NCI-H345 treated with DMSO at 0.1 percent for 48 hours (cell line): ENCODE results near the gene TINAG.

Source experiments
- DNase-seq: peaks from one replicate; lab custom pipeline; 2025; ENCODE audit not compliant: unreplicated experiment; lab: John Stamatoyannopoulos, UW

TINAG gene

GRCh38 chr6:54308289-54308985, at the start of gene TINAG:
Gene TINAG (plus strand): TSS chr6:54308441. CDS start chr6:54308551, 110 bp downstream.
- DNase-seq, result no peak

DNA sequence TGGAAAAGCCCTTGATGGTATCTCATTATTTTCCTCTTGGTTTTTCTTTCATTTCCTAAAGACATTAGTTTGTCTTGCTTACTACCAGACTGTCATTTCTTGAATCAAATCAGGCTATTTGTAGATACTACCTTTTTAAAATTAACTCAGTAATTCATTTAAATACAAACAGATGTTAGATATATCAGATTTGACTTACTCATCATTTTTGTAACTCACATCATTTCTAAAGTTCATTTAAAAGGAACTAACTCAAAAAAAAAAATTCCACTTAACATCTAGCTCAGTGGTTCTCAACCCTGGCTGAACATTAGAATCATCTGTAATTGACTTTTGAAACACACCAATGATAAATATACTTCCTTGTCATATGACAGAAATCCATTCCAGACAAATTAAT, 48.2 kb upstream of the TINAG start:
- DNase-seq, result no peak

DNA sequence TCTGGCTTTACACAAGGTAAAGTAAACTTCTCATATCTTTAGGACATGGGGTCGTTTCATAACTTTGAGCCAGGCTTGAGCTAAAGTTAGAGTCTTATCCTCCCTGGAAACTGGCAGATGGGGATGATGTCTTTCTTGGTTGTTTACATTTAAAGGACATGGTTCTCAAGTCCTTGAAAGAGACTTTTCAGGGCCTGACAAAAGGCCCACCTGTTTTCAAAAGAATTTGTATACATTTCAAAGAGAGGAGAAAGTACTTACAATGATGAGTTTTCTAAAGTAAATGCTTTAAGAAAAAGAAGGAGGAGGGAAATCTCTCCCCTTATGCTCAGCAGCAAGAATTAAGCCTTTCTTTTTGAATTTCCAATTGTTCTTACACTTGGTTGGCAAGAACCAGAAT, 45.7 kb upstream of the TINAG start:
- no peak for DNase-seq

DNA sequence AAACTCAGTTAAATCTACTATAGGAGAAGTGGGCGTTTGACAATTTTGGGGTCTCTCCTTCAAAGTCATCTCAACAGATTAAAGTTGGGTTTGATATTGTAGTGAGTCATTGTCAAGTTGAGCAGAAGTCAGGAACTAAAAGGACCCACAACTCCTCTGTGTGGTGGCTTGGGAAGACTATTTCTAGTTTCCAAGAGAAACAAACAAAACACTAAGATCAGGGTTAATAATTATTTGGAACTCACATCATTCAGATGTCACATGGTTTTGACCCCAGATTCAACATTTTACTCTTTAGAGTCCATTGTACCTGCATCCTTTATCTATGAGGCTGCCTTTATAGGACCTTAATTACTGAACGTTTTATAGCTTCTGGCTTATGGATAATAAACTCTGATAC, 45.3 kb upstream of the TINAG start:
- no peak for DNase-seq

DNA sequence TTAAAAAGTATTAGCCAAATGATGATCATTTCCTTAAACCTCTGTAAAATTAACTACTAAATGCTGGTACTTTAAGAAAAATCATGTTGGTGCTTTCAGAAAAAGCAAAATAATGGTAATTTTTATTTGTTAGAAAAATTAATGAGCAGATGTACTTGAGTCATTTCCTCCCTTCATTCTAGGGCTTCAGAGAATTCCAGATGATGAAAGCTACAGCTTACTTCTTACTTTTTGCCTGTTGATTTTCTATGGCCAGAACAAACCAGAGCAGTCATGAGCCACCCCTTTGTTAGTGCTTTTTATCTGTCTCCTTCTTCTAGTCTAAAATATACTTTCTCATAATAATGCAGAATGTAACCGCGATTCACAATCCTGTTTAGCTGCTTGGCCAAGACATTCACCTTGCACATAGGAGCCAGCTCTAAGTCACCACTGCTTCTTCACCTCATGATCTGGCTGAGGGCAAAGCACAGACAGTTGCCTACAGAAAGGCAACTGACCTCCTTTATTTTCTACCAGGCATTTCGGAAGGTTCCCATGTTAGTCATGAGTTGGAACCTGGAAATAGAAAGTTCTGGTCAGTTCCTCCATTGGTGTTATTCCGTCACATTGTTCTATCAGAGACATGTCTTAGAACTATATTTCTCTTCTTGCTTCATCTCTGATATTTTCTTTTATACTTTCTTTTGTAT, 43.5 kb upstream of the TINAG start:
- no peak for DNase-seq

GRCh38 chr6:54266400-54266923, 41.8 kb upstream of the TINAG start:
- DNase-seq, result no peak

DNA sequence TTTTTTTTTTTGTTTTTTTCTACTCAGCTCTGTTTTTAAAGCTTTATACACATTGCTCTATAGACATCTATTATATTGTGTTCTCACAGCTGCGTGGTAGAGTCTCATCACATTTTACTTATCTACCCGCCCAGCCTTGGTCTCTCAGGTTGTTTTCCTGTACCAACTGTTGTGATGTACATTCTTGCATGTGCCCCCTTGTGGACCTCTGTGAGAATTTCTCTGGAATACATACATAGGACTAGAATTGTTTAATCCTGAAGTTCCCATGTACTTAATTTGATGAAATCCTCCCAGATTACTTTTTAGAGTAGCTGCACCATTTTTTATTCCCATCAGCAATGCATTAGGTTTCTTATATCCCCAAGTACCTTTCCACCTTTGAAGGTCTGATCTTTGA, 40.4 kb upstream of the TINAG start:
- DNase-seq, result no peak

DNA sequence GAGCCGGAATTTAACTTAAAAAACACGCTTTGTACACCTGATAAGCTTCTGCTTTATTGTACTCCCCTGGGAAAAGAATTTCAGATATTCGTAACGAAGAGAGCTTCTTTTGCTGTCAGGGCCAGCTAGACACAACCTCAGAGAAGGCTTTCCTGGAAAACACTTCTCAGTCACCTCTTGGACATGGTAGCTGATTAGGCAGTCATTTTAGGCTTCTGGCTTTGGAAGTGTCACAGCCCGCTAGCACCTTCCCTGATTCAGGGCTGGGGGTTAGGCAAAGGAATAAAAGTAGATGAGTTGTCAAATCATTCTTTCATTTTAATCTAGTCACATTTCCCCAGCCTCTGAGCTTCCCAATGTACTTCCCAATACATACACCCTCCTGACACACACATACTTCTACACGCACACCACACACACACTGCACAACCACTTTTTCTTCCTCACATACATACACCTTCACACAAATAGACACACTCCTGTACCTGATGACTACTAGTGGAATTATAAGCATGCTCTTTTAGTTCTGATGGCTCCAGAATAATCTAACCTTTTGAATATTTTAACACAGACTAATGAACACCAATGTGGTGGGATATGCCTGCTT, 34.9 kb upstream of the TINAG start:
- DNase-seq, result no peak

GRCh38 chr6:54274383-54274782, 33.9 kb upstream of the TINAG start:
- DNase-seq, result no peak

DNA sequence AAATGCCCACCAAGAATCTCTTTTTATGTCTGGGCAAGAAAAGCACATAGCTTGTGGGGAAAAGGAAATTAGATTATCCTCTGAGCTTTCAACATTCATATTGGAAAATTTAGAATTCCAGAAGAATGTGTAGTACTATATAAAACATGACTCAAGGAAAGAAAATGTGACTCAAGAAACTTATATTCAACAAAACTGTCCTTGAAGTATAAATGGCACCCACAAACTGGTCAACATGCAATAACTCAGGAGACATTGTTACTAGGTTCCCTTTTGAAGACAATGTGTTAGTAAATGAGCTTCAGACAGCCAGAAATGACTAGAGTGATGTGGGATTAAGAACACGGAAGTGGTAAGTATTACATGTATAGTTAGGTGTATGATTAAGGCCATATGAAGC, 26.1 kb upstream of the TINAG start:
- no peak for DNase-seq

DNA sequence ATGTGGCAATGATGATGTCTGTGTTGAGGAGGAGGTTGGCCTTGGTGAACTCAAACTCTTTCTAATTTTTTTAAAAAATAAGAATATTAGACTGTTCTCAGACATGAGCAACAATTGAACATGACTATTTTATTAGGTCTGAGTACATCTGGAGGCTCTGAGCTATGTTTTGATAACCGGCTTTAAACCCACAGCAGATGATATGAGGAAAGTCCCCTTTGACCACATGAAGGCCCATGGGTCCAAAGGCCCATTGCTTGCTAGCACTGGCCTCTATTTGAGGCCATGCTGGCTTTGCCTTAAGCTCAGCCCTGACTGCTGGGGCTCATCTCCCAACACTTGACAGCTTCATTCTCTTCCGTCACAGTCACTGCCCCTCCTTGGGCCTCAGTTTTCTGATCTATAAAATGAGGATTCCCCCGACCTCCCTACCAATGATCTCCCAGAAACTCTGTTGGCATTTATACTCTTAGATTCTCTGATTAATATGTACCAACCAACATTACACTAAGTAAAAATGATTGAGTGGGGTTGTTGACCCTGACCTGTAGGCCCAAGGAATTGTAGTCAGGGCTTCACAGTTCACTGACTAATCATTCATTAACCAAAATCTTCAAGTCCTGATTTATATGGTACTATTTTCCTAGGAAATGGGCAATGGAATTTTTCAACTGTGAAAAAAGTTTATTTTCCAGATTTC, 23.9 kb upstream of the TINAG start:
- DNase-seq, result no peak

DNA sequence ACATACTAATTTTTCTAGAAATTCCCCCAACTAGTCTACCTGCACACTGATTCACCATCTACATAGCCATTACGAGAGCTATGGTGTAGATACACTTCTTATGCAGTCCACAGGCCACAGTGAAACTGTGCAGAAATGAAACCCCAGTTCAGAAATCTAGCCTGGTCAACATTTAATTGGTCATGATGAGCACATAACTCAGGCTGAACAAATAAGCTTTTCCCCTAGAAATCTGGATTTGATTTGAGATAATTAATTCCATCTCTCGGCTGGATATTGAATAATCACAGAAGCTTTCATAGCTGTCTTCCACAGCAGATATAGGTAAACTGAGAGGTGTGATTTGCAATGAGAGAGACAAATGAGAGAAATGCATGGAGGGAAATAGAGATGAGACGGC, 22.6 kb upstream of the TINAG start:
- DNase-seq, result no peak

DNA sequence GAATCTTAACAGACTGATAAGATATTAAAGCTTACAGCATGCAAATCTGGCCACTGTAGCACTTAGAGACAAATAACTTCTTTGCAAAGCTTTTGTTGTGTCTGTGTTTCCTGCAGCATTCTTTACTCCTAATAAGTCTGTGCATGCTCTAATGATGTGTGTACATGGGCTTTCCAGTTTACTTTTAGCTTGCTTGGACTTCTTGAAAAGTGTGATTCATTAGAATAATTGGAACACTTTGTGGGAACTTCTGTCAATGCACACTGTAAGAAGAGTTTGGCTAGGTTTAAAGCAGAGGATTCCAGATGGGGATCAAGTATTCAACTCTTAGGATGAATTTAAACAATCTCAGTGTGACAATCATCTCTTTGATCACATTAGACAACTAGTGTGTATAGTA, 22.1 kb upstream of the TINAG start:
- no peak for DNase-seq

DNA sequence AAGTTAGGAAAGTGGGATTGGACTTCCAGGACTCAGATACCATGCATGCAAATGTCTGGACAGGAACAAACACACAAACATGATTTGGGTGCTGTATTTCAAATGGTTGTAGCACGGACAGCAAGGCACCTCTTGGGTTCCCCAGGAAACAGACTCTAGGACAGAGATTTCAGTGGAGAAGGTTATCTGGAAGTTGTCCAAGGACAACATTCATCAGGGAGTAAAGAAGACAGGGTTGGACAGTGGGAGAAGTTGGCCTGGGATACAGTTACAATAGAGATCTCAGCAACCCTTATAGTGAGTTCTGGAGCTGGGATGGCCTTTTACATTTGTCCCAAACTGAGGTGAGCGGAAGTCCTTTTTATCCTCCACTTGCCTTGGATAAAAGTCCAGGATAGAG, 19.8 kb upstream of the TINAG start:
- no peak for DNase-seq

DNA sequence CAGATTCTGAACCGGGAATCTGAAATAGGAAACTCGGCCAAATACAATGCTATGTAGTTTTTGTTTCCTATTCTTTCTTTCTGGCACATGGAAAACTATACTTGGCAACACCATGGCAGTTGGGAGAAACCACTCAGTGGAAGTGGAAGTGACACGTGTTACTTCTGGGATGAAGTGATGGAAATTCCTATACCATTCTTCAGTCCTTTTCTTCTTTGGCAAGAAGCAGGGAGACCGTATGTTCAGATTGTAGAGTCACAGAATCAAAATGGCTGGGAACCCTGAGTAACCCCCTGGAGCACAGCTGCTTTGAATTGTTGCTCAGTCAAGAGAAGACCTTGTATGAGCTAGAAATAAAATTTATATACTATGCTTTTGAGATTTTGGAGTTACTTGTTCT, 18.8 kb upstream of the TINAG start:
- no peak for DNase-seq

GRCh38 chr6:54291146-54291545, 17.1 kb upstream of the TINAG start:
- no peak for DNase-seq

GRCh38 chr6:54291738-54292137, 16.5 kb upstream of the TINAG start:
- no peak for DNase-seq

DNA sequence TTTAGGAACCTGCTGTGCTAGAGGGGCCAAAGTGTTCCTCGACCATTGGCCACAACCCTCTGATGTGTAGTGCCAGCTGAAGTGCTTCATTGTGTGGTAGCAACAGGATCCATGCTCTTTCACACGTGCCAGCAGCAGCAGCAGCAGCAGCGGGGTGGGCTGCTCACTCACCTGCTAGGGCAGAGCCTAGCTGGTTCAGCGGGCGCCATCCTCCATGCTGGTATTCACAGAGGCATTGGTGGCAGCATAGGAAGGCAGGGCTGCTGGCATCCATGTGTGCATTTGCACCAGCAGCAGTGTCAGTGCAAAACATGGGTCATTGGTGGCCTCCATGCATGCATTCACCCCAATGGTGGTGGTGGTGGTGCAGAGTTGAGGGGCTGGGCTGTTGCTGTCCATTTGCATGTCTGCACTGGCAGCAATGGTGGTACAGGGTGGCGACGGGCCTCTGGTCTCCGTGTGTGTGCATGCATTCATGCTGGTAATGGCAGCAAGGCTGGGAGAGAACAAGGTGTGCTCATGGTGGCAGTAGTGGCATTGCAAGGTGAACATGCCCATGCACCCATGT, 13.2 kb upstream of the TINAG start:
- no peak for DNase-seq

DNA sequence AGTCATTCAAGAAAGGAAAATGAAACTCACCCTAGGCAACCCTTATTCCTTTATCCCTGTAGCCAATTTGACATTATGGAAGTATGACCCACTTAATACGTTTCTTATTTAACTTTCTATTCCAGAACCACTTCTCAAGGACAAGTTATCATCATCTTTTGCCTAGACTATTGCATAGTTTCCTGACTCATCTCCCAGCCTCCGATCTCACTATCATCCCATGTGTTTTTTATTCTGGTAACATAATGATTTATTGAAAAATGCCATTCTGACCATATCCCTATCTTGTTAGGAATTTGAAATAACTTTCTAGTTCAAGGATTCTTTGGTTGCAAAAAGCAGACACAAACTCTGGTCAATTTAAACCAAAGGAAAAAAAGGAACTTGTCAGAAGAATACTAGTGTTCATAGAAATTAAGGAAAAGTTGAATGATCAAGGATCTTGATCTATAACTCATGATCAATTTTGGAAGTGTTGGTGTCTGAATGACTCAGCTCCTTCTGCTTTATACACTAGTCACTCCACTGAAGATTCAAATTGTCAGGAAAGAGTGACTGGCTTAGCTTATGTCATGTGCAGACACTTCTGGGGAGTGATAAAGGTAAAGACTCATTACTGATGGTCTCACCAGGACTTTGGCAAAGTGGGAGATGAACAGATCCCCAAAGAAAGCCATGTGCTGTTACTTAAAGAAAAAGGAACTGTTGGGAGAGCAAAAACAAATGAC, 8.5 kb upstream of the TINAG start:
- DNase-seq, result no peak

DNA sequence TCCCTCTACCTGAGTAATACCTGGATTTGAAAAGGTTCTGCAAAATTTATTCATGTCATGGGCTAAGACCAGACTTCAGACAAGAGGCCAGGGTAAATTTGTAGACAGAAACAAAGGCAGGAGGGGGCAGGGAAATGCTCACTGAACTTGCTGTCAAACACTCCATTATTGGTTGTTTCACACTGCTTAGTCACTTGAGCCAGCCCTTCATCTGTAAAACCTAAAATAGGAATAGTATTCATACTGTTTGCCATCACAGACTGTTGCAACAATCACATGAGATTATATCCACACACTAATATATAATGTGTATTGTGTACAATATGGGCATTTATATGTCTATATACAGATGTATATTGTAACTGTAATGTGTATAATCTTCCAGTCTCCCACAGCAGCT, 6.5 kb upstream of the TINAG start:
- no peak for DNase-seq

GRCh38 chr6:54307439-54307910, 766 bp upstream of the TINAG start:
- DNase-seq, result no peak
